ENCODE results near the gene RBM17. TPM values are rescaled to one million over a fixed set of nuclear protein-coding genes. Genes with fewer than 3 reads are reported as not detected.

The RBM17 gene
- total RNA-seq, 1 donor from 2014 or later = 112 TPM

DNA sequence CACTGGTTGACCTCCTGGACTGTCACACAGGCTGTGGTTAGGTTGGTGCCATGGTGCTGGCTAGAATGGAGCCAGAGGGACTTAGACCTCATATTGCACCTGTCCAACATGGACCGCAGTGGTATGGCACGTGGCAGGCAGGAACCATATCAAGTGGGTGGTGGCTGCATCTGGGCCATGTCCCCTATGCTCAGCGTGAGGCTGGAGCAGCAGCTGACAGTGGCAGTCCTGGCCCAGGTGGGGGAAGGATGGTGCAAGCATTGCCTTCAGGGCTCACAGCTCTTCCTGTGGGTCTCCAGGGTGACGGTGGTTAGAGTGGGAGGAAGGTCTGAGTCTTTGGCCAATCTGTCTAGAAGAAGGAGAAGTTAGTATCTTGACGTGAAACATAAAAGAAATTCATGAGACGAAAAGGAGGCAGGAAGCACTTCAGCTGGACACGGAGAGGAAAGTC, 59.4 kb downstream of the RBM17 start:
- peaks cover 4% of the 10 kb centered on the region for H3K27me3 Mint-ChIP-seq (ENCODE audit: low read depth)
- peaks cover 2% of the 10 kb centered on the region for H3K36me3 Mint-ChIP-seq
- no peak for TF ChIP-seq CTCF (IDR thresholded peaks at IDR 0.05; ENCODE audit: unreplicated experiment)
- no peak overlapping the region for H3K4me3 Mint-ChIP-seq
- H3K4me1 Mint-ChIP-seq = peaks cover 24% of the 10 kb centered on the region
- no peaks in the 10 kb centered on the region for H3K9me3 Mint-ChIP-seq
- H3K27ac Mint-ChIP-seq = no peak overlapping the region
- no peak for DNase-seq (ENCODE audit: low spot score in 2 of 2, unreplicated experiment in 2 of 2)

DNA sequence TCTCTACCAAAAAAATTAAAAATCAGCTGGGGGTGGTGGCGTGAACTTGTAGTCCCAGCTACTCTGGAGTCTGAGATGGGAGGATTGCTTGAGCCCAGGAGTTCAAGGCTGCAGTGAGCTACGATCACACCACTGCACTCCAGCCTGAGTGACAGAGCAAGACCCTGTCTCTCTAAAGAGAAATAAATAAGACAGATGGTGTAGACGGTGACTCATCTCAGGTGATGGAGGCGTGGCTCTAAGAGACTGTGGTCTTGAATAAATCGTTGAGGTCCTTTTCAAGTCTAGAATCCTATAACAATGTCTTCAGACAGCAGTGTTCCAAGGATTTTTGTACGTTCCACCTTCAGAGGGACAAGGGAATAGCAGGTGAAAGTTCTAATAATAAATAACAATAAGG, 60.1 kb downstream of the RBM17 start:
- no peak for TF ChIP-seq CTCF (IDR thresholded peaks at IDR 0.05; ENCODE audit: unreplicated experiment)
- H3K4me3 Mint-ChIP-seq = no peak overlapping the region
- H3K4me1 Mint-ChIP-seq = peaks cover 22% of the 10 kb centered on the region
- no peaks in the 10 kb centered on the region for H3K9me3 Mint-ChIP-seq
- no peak overlapping the region for H3K27ac Mint-ChIP-seq
- peaks cover 6% of the 10 kb centered on the region for H3K36me3 Mint-ChIP-seq
- H3K27me3 Mint-ChIP-seq (ENCODE audit: low read depth) = no peaks in the 10 kb centered on the region
- DNase-seq (ENCODE audit: low spot score in 2 of 2, unreplicated experiment in 2 of 2) = no peak

DNA sequence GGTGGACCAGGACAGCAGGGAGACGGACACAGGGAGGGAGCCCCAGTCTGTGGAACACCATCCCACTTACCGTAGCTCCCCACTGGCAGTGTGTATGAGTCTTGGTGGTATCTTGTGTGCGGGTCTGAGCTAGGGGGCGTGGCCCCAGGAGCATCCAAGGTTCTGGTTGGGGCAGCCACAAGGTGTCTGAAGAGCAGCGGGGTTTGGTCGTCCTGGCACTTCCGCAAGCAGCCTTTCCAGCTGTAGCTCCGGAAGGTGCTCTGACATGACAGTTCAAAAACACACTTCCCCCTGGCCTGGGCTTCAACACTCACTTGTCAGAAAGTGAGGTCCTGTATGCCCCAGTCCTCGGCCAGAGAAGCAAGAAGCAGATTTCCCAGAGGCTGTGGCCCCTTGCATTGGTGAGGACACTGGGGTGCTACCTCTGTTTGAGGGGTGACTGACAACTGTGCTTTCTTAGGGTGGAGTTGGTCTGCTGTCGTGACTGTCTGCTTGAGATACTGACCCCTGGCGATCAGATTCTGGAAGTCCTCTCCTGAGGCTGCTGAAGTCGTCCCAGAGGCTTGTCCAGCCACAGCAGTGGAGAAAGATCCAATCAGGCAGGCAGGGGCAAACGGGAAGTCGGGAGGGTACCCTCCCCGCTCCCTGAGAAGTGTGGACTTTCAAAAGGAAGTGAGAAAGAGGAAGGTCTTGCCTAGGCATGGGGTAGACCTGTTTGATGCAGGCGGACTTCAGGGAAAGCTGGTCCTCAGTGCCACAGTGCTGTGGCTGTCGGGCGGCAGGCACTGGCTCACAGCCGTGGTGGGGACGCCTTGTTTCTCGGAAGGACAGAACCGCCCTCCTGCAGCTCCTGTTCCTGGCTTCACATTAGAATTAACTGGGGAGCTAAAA, 62.5 kb downstream of the RBM17 start:
- peak overlapping the region; percentile 14 for H3K27ac Mint-ChIP-seq
- DNase-seq (ENCODE audit: low spot score in 2 of 2, unreplicated experiment in 2 of 2) = no peak

GRCh38 chr10:6153845-6154244, 65.0 kb downstream of the RBM17 start:
- Mint-ChIP-seq H3K27ac (no peak overlapping the region), H3K4me3 (no peak overlapping the region), H3K4me1 (peaks cover 9% of the 10 kb centered on the region), H3K9me3 (no peaks in the 10 kb centered on the region), H3K36me3 (peaks cover 6% of the 10 kb centered on the region), H3K27me3 (ENCODE audit: low read depth) (no peaks in the 10 kb centered on the region)
- DNase-seq (ENCODE audit: low spot score in 2 of 2, unreplicated experiment in 2 of 2) = no peak
- no peak for TF ChIP-seq CTCF (IDR thresholded peaks at IDR 0.05; ENCODE audit: unreplicated experiment)

More for the DNA sequence above, 62.5 kb downstream of the RBM17 start:
- Mint-ChIP-seq H3K4me1 (peaks cover 13% of the 10 kb centered on the region), H3K27me3 (ENCODE audit: low read depth) (no peaks in the 10 kb centered on the region), H3K36me3 (peaks cover 6% of the 10 kb centered on the region), H3K9me3 (no peaks in the 10 kb centered on the region), H3K4me3 (peak overlapping the region; percentile 2)
- no peak for TF ChIP-seq CTCF (IDR thresholded peaks at IDR 0.05; ENCODE audit: unreplicated experiment)

- H3K4me3 Mint-ChIP-seq = no peak overlapping the region
Observed at GRCh38 chr10:6154566-6154965, 65.7 kb downstream of the RBM17 start.

More at GRCh38 chr10:6154566-6154965, 65.7 kb downstream of the RBM17 start:
- no peak for TF ChIP-seq CTCF (IDR thresholded peaks at IDR 0.05; ENCODE audit: unreplicated experiment)
- no peaks in the 10 kb centered on the region for H3K27me3 Mint-ChIP-seq (ENCODE audit: low read depth)
- no peak overlapping the region for H3K27ac Mint-ChIP-seq
- H3K9me3 Mint-ChIP-seq = no peaks in the 10 kb centered on the region
- no peak for DNase-seq (ENCODE audit: low spot score in 2 of 2, unreplicated experiment in 2 of 2)
- peaks cover 9% of the 10 kb centered on the region for H3K4me1 Mint-ChIP-seq
- peaks cover 6% of the 10 kb centered on the region for H3K36me3 Mint-ChIP-seq

Data from mesothelial cell of epicardium (in vitro differentiated cells).